SJSA1 (cell line): ENCODE results near the gene WDR26. TPM values are rescaled to one million over a fixed set of nuclear protein-coding genes. Genes with fewer than 3 reads are reported as not detected.

Source experiments
- DNase-seq, 2 experiments: peaks; one replicate each; pipeline ENCODE4 v3.0.0-alpha.2; 2015 to 2020; ENCODE audit warnings: low spot score in 2 of 2, low read depth in 1 of 2
- H3K27ac ChIP-seq: fragments of 250-450 bp; sonication (Bioruptor Pico); 2 replicates; pipeline ENCODE4 v1.5.1; 2020; ENCODE audit warnings: mild to moderate bottlenecking, moderate library complexity
- H3K27me3 ChIP-seq: fragments of 250-450 bp; sonication (Bioruptor Pico); replicated peaks from 2 replicates; pipeline ENCODE4 v1.5.1; 2020; ENCODE audit warnings: mild to moderate bottlenecking, moderate library complexity
- H3K36me3 ChIP-seq: fragments of 250-450 bp; sonication (Bioruptor Pico); 2 replicates; pipeline ENCODE4 v1.5.1; 2020; ENCODE audit warnings: mild to moderate bottlenecking
- H3K4me1 ChIP-seq: fragments of 250-450 bp; sonication (Bioruptor Pico); replicated peaks from 2 replicates; pipeline ENCODE4 v1.6.1; 2021; ENCODE audit warnings: mild to moderate bottlenecking
- H3K4me3 ChIP-seq: fragments of 250-450 bp; sonication (Bioruptor Pico); 2 replicates; pipeline ENCODE4 v1.5.1; 2020; ENCODE audit warnings: mild to moderate bottlenecking
- H3K9me3 ChIP-seq: fragments of 250-450 bp; sonication (Bioruptor Pico); replicated peaks from 2 replicates; pipeline ENCODE4 v1.5.1; 2020; ENCODE audit warnings: mild to moderate bottlenecking
- total RNA-seq: library from RNA; depleted of rRNA; stranded (reverse); fragments of >200 nt; shearing (Covaris generic); gene quantifications from 2 replicates; pipeline ENCODE4 v1.2.3, GENCODE V29; 2014; rRNA removed

WDR26 gene
- total RNA-seq, 1 experiment from 2014 or later = 37.2 TPM

DNA sequence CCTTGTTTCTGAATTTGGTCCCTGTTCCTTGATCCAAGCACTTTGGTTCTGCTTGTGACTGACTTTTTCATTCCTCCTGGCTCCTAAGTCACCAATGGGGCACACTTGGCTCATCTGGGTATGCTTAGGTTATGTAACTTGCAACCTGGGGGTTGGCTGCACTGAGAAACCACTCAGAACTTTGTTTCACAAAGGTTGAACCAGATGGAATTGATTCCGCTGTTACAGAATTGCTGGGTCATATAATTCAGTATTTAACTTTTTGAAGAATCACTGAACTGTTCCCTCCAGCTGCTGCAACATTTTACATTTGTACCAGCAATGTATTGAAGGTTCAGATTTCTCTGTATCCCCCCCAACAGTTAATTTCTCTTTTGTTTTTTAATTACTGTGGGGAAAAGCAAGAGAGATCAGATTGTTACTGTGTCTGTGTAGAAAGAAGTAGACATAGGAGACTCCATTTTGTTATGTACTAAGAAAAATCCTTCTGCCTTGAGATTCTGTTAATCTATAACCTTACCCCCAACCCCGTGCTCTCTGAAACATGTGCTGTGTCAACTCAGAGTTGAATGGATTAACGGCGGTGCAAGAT lies 95.1 kb downstream of the WDR26 start:
- peaks cover 13% of the 10 kb centered on the region for H3K9me3 ChIP-seq

DNA sequence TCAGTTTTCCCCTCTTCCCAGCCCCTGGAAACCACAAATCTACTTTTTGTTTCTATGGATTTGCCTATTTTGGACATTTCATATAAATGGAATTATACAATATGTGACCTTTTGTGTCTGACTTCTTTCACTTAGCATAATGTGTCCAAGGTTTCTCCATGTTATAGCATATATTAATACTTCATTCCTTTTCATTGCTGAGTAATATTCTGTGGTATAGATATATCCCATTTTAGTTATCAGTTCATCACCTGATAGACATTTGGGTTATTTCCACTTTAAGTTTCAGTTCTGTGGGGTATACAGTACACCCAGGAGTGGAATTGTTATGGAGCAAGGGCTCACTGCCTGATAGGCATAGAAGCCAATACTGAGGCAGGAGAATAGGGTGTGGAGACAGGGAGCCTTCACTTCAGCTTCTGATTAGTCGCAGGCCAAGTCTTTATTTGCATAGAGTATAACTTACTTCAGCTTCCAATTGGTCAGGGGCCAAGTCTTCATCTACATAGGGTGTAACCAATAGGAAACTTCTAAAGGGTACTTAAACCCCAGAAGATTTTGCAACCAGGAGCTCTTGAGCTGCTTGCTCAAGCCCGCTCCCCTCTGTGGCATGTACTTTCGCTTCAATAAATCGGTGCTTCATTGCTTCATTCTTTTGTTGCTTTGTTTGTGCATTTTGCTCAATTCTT lies 96.3 kb downstream of the WDR26 start:
- no peak for DNase-seq
- H3K4me3 ChIP-seq = no peak overlapping the region
- H3K9me3 ChIP-seq = peaks cover 3% of the 10 kb centered on the region
- H3K4me1 ChIP-seq = peaks cover 4% of the 10 kb centered on the region; the same call in 1 of the 2 replicates
- no peak overlapping the region for H3K27ac ChIP-seq
- no peaks in the 10 kb centered on the region for H3K36me3 ChIP-seq
- 0 out of 2 replicates have a peak, but pooled peaks cover 4% of the 10 kb centered on the region for H3K27me3 ChIP-seq

More for the DNA sequence above, 95.1 kb downstream of the WDR26 start:
- Histone ChIP-seq H3K4me3 (no peak overlapping the region), H3K4me1 (peaks cover 4% of the 10 kb centered on the region; the same call in 1 of the 2 replicates), H3K27me3 (0 out of 2 replicates have a peak, but pooled peaks cover 4% of the 10 kb centered on the region), H3K36me3 (no peaks in the 10 kb centered on the region), H3K27ac (no peak overlapping the region)
- no peak for DNase-seq

Other genes with a start within 250 kb of the WDR26 start
- gene NVL, start 104.6 kb downstream of the WDR26 start, total RNA-seq = 28.1 and 39.7 TPM in 2 replicates
- gene CNIH4, start 77.9 kb downstream of the WDR26 start, total RNA-seq = 35.9 and 71.9 TPM in 2 replicates
- gene CNIH3, start 181.5 kb upstream of the WDR26 start, total RNA-seq = 7.8 and 7.9 TPM in 2 replicates